Calu3 (cell line): ENCODE results near the gene FOXA3. TPM values are rescaled to one million over a fixed set of nuclear protein-coding genes. Genes with fewer than 3 reads are reported as not detected.

ENCODE experiments used
- BruUV-seq: library from RNA; stranded (reverse); fragments of 400-500 nt; replicated peaks from 2 replicates; lab custom pipeline; 2021; lab: Mats Ljungman, UMichigan
- CTCF ChIA-PET: fragments of 300-600 bp; sonication (Branson Sonifier 250); formaldehyde crosslinking; loops from one replicate; lab custom pipeline; 2022; ENCODE audit warnings: antibody characterized with exemption; lab: Charles Lee
- DNase-seq: peaks from one replicate; pipeline ENCODE4 v3.0.0; 2022
- H3K27ac Mint-ChIP-seq: one replicate; pipeline ENCODE4 v1.8.0; 2022; ENCODE audit warnings: mixed read lengths; ENCODE audit not compliant: unreplicated experiment
- H3K27me3 Mint-ChIP-seq: one replicate; pipeline ENCODE4 v1.8.0; 2022; ENCODE audit warnings: mixed read lengths; ENCODE audit not compliant: unreplicated experiment
- H3K36me3 Mint-ChIP-seq: one replicate; pipeline ENCODE4 v1.8.0; 2022; ENCODE audit warnings: mild to moderate bottlenecking, moderate library complexity, mixed read lengths; ENCODE audit not compliant: insufficient read depth, unreplicated experiment
- H3K4me1 Mint-ChIP-seq: one replicate; pipeline ENCODE4 v1.8.0; 2022; ENCODE audit warnings: mild to moderate bottlenecking, low read depth, mixed read lengths; ENCODE audit not compliant: unreplicated experiment
- H3K4me3 Mint-ChIP-seq: one replicate; pipeline ENCODE4 v1.8.0; 2022; ENCODE audit warnings: mild to moderate bottlenecking, low read depth, moderate library complexity, mixed read lengths; ENCODE audit not compliant: unreplicated experiment
- H3K9me3 Mint-ChIP-seq: one replicate; pipeline ENCODE4 v1.8.0; 2022; ENCODE audit warnings: low read depth, mixed read lengths; ENCODE audit not compliant: unreplicated experiment
- intact Hi-C: fragments of 100-400 bp; cut with micrococcal nuclease; formaldehyde crosslinking; loops from one replicate; pipeline ENCODE4 v1.10.0; 2022; ENCODE audit not compliant: unreplicated experiment
- total RNA-seq: library from RNA; stranded (reverse); gene quantifications from 2 replicates; pipeline ENCODE4 v1.2.3, GENCODE V29; 2022
- TF ChIP-seq, protein P1 (sequence below): fragments of 200-600 bp; IDR thresholded peaks from one replicate; pipeline ENCODE4 v1.8.0; 2022; ENCODE audit warnings: antibody characterized with exemption; ENCODE audit not compliant: unreplicated experiment

The FOXA3 gene
- total RNA-seq, 1 experiment from 2014 or later = 12.1 TPM

GRCh38 chr19:45897261-45897812, 33.2 kb downstream of the FOXA3 start:
- no peaks in the 10 kb centered on the region for H3K27me3 Mint-ChIP-seq
- no TSS peak for BruUV-seq
- H3K4me1 Mint-ChIP-seq = no peaks in the 10 kb centered on the region
- CTCF ChIA-PET = no interaction called here
- H3K9me3 Mint-ChIP-seq = no peaks in the 10 kb centered on the region
- H3K36me3 Mint-ChIP-seq = peaks cover 34% of the 10 kb centered on the region
- intact Hi-C loops = no loop called here
- TF ChIP-seq, protein P1, sequence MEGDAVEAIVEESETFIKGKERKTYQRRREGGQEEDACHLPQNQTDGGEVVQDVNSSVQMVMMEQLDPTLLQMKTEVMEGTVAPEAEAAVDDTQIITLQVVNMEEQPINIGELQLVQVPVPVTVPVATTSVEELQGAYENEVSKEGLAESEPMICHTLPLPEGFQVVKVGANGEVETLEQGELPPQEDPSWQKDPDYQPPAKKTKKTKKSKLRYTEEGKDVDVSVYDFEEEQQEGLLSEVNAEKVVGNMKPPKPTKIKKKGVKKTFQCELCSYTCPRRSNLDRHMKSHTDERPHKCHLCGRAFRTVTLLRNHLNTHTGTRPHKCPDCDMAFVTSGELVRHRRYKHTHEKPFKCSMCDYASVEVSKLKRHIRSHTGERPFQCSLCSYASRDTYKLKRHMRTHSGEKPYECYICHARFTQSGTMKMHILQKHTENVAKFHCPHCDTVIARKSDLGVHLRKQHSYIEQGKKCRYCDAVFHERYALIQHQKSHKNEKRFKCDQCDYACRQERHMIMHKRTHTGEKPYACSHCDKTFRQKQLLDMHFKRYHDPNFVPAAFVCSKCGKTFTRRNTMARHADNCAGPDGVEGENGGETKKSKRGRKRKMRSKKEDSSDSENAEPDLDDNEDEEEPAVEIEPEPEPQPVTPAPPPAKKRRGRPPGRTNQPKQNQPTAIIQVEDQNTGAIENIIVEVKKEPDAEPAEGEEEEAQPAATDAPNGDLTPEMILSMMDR = no peak
- H3K4me3 Mint-ChIP-seq = no peak overlapping the region
- no peak for DNase-seq
- no peak overlapping the region for H3K27ac Mint-ChIP-seq

DNA sequence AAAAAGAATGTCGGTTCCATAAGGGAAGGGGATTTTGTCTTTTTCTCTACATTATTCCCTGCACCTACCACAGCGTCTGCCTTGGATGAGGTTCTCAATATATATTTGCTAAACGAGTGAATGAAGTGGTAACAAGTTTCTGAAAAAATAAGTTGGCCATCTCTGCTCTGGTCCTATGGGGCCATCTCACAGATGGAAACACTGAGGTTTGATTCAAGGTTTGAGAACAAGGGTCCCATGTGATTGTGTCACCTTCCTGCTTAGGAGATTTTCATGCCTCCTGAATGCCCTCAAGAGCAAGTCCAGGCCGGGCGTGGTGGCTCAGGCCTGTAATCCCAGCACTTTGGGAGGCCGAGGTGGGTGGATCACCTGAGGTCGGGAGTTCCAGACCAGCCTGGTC, 35.1 kb downstream of the FOXA3 start:
- DNase-seq = no peak
- intact Hi-C loops = no loop called here
- no peaks in the 10 kb centered on the region for H3K27me3 Mint-ChIP-seq
- peaks cover 44% of the 10 kb centered on the region for H3K36me3 Mint-ChIP-seq
- no peak overlapping the region for H3K4me3 Mint-ChIP-seq
- CTCF ChIA-PET = no interaction called here
- no peaks in the 10 kb centered on the region for H3K9me3 Mint-ChIP-seq
- BruUV-seq = no TSS peak
- TF ChIP-seq, protein P1 = no peak
- no peaks in the 10 kb centered on the region for H3K4me1 Mint-ChIP-seq
- no peak overlapping the region for H3K27ac Mint-ChIP-seq

- no peaks in the 10 kb centered on the region for H3K27me3 Mint-ChIP-seq
- DNase-seq = no peak
- TF ChIP-seq, protein P1 = no peak
- no peaks in the 10 kb centered on the region for H3K9me3 Mint-ChIP-seq
- no peaks in the 10 kb centered on the region for H3K4me1 Mint-ChIP-seq
- H3K27ac Mint-ChIP-seq = no peak overlapping the region
- peaks cover 44% of the 10 kb centered on the region for H3K36me3 Mint-ChIP-seq
- H3K4me3 Mint-ChIP-seq = no peak overlapping the region
- BruUV-seq = no TSS peak
- CTCF ChIA-PET = no interaction called here
- intact Hi-C loops = no loop called here
Observed at GRCh38 chr19:45899919-45900589, 35.9 kb downstream of the FOXA3 start.

DNA sequence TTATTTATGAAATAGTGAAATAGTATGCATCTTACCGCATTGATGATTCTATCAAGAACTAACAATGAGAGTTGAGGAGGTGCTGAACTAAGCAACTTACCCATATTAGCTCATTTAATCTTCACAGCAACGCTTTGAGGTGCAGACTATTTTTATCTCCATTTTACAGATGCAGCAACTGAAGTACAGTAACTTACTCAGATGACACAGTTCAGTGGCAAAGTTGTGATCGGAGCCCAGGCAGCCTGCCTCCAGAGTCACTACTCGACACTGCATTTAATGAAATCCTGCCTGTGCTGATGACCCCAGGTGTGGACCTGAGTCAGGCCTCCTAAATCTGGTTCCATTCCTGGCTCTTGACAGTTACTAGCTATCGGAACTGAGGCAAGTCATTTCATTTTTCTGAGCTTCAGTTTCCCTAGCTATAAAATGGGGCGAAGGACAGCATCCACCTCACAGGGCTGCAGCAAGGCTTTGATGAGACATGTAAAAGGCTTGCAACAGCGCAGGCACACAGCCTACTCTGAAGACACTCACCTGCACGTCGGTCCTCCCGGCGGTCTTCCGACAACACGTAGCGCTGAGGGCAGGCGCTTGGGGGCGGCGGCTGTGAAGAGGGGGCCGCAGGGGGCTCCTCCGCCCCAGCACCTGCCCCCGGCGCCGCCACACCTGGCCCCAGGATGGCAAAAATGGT, 36.8 kb downstream of the FOXA3 start:
- CTCF ChIA-PET = interaction anchor here (0.6 kb wide), 1 partner anchor 22 kb away, joined by 11 read pairs; no protein-coding TSS in a partner anchor
- Mint-ChIP-seq H3K27ac (no peak overlapping the region), H3K4me3 (no peak overlapping the region), H3K4me1 (no peaks in the 10 kb centered on the region), H3K9me3 (no peaks in the 10 kb centered on the region), H3K36me3 (peaks cover 36% of the 10 kb centered on the region), H3K27me3 (peaks cover under 1% of the 10 kb centered on the region)
- DNase-seq = no peak
- intact Hi-C loops = no loop called here
- no TSS peak for BruUV-seq
- TF ChIP-seq, protein P1 = no peak
